Ecto neural progenitor cell (in vitro differentiated cells): ENCODE measurements around the gene PNLDC1.
"Not testable (repeated sequence)": the region's sequence is repeated elsewhere in the genome, so short reads cannot be mapped to it uniquely, and the experiment has no call there.

Source experiments
- DNase-seq: peaks from one replicate; pipeline ENCODE4 v3.0.0-alpha.2; 2018; ENCODE audit warnings: low spot score

PNLDC1 gene

DNA sequence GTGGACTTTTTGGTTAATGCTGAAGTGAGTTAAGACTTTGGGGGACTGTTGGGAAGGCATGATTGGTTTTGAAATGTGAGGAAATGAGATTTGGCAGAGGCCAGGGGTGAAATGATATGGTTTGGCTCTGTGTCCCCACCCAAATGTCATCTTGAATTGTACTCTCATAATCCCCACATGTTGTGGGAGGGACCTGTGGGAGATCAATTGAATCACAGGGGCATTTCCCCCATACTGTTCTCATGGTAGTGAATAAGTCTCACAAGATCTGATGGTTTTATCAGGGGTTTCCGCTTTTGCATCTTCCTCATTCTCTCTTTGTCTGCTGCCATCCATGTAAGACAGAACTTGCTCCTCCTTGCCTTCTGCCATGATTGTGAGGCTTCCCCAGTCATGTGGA lies 49.8 kb downstream of the PNLDC1 start:
- DNase-seq: not testable (repeated sequence)

DNA sequence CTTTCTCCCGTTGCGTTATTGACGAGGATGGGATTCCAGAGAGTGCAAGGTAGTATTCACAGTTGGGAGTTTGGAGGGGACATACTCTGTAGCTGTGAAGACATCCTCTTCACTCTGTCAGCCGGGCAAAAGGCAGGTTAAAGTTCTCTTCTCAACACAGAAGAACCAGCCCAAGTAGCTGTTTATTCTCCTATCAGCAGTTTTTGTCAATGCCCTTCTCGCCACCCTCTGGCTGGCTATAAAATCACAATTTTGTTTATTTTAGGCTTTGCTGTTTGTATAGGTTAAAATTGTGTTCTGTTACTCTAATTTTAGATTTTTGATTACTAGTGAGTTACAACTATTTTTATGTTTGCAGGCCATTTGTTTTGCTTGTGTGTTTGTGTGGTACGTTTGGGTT lies 52.8 kb downstream of the PNLDC1 start:
- no peak for DNase-seq

DNA sequence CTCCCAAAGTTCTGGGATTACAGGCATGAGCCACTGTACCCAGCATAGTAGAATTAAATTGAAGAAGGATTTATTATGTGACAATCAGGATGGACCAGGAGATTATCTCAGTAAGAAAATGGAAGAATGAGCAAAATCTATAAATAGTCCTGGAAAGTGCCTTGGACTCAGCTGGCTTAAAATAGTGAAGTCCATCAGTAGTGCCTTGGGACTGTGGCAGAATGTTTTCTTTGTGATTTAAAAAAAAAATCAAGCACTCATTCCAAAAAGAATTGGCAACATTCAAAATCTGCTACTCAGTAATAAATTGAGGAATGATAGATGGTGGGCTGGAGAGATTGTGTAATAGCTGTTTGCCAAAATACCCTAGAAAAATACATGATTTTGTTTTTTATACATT lies 53.7 kb downstream of the PNLDC1 start:
- no peak for DNase-seq

DNA sequence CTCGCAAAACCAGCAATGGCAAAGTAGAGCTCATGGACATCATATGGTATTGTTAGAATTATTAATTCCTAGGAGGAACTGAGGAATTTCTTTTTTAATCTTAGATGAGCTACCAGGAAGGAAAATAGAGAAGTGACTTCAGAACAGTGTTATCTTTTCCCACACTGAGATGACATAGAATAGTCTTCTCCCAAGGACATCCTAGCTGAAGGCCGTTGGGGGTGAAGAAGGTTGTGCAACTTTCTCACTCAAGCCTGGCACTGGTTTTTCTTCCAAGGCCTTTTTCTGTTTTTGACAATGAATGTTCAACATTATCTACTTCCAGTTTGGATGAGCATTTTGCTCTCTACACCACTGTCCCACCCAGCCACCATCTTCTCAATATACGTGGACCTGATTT lies 54.9 kb downstream of the PNLDC1 start:
- DNase-seq: no peak

DNA sequence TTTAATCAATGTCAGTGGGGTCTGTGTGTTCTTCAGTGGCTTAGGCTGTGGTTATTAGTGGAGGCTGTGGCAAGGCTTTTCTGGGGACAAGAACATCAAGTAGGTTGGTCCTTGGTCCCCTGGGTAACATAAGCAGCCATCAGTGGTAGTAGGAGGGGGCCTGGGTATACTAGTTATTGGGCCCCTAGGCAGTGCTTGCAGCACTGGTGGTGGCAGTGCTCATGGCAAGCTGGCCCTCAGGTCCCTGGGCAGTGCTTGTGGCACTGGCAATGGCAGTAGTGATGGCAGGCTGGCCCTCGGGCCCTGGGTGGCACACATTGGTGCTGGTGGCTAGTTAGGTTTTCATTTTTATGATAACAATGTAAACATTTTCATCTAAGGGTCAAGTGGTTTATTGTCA lies 58.2 kb downstream of the PNLDC1 start:
- no peak for DNase-seq

DNA sequence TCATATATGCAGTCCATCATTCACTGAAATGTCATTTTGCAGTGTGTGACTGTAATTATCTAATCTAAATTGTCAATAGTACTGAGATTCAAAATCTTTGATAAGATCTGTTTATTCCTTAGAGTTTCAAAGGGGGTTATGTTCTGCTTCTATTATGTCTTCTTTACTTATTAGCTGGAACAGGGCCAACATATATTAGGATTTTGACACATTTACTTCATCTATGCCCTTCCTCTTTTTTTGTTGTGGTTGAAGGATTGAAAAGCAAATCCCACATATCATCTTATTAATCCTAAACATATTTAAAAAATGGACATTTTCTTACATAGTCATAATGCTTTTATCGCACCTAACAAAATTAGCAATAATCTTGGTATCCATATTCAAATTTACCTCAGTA lies 60.4 kb downstream of the PNLDC1 start:
- DNase-seq: no peak

DNA sequence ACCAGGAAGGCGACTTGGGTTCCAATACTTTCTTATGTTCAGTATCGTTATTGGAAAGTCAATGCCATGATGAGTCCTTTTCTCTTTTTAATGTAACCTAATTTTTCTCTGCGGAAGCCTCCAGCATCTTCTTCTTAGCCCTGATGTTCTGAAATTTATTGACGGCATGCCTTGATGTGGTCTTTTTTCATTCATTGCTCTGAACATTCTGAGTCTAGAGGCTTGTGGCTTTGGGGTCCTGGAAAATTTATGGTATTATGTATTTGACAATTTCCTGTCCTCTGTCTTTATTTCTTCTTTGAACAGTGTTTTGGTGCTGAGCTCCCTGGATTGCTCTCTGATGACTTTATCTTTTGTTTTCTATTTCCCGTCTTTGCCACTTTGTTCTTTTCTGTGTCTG lies 62.0 kb downstream of the PNLDC1 start:
- DNase-seq: no peak

DNA sequence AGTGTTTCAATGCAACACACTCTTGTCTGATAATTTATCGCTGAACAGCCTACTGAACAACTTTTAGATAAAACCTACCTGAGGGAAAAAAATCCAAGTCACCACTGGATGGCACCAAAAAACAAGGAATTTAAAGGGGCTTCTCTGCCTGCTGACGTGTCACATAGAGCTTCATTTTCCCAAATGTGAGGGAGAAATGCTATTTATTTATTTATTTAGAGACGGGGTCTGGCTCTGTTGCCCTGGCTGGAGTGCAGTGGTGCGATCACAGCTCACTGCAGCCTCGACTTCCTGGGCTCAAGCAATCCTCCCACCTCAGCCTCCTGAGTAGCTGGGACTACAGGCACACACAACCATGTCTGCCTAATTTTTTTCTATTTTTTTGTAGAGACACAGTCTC lies 63.3 kb downstream of the PNLDC1 start:
- not testable (repeated sequence) for DNase-seq

DNA sequence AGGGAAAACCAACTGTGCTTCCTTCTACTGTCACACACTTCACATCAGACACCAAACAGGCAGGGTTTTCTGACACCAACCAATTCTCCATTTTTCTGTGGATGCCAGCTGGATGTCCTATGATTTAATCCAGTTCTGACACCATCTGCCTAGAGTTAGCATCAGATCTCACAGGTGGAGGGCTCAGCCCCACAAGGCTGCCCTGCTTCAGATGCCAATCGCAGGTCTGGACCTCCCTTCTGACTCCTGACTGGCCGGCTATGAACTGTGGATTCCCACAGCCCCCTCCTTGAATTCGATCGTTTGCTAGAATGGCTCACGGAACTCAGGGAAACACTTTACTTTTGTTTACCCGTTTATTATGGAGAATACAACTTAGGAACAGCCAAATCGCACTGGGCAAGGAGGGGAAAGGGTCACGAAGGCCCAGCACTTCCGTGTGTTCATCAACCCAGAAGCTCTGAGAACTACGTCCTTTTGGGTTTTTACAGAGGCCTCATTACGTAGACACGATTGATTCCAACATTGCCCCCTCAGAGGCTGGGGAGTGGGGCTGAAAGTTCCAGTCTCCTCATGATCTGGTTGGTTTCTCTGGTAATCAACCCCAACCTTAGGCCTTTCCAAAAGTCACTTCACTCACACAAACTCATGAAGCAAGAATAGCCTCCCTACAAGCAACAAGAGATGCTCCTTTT lies 65.3 kb downstream of the PNLDC1 start:
- no peak for DNase-seq

DNA sequence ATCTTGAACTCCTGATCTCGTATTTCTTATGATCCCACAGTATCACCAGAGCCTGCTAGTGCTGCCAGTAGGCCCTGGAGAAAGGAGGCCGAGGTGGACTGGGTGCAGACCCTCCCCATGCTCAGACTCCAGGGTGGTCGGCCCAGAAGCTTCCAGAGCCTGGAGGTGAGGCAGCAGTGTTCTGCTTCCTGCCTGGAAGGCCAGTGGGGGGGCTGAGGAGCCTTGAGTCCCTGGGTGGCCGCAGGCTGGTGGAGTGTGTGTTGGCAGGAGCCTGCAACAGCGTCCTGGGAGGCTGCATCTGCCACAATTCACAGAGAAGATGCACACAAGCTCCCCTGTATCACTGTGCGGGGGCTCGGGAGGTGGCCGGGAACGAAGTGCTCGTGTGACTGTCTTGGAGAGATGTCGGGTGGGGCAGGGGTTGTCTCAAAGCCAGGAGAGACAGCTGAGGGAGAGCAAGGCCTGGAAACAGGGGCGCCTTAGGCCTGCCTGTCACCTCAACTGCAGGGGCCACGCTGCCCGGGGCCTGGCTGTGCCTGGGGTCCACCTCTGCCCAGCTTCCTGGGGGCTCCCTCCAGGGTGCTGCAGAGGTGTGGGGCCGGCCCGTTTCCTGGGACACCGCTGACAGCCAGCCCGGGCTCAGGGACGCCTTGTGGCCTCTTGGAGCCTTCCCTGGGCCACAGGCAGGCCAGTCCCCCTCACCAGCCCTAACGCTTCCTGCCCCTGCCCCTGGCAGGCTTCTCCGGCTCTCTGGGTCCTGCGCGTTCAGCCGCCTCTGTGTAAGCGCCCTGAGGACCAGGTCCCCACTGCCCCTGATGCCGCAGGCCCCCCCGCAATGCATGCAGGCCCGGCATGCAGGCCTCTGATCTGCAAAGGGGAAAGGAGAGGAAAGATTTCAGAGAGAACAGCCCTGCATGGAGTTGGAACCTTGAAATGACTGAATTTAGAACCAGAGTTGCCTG lies 66.5 kb downstream of the PNLDC1 start:
- no peak for DNase-seq
